Measurements from ENCODE around the gene SLC10A1.

Gene SLC10A1

DNA sequence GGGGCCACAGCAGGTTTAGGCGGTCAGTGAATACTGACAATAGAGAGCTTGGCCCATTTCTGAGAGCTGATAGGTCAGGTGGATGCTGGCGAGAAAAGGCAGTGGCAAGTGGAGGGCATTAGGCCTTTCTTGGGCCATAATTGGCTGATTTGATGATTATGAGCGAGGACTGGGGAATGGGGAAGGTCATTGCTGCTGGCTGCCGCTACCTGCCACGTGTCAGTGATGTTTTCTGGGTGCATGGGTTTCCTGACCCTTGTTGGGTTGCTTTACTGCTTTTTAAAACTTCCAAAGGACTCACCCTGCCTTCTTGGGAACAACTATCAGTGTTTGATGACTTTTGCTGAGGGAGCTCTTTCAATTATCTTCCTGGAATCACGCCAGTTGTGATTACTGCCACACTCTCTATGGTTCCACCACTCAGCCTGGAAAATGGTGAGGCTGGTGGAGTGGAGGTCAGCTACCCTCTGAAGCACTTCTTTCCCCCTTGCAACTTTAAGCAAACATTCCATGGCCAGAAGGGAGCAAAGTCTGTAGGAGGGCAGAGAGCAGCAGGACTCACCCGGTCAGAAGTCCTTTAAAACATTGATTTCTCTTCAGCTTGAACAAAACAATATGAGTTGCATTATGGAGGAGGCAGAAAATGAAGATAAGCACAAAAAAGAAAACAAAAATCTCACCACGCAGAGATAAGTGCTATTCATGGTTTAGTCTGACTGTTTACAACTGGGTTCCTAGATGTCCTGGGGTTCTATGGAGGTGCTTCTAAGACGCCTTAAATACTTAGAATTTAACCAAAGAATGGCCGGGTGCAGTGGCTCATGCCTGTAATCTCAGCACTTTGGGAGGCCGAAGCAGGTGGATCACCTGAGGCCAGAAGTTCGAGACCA lies 12.1 kb upstream of the SLC10A1 start:
- no peak overlapping the region for H3K27ac ChIP-seq

DNA sequence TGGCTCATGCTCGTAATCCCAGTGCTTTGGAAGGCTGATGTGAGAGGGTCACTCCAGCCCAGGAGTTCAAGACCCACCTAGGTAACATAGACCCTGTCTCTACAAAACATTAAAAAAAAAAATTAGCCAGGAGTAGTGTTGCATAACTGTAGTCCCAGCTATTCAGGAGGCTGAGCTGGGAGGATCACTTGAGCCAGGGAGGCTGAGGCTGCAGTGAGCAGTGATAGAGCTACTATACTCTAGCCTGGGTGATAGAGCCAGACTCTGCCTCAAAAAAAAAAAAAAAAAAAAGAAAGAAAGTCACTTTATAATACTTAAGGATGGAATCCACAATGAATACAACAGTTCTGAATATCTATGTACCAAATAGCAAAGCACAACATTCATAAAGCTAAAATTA lies 10.2 kb upstream of the SLC10A1 start:
- TF ChIP-seq, protein P1, sequence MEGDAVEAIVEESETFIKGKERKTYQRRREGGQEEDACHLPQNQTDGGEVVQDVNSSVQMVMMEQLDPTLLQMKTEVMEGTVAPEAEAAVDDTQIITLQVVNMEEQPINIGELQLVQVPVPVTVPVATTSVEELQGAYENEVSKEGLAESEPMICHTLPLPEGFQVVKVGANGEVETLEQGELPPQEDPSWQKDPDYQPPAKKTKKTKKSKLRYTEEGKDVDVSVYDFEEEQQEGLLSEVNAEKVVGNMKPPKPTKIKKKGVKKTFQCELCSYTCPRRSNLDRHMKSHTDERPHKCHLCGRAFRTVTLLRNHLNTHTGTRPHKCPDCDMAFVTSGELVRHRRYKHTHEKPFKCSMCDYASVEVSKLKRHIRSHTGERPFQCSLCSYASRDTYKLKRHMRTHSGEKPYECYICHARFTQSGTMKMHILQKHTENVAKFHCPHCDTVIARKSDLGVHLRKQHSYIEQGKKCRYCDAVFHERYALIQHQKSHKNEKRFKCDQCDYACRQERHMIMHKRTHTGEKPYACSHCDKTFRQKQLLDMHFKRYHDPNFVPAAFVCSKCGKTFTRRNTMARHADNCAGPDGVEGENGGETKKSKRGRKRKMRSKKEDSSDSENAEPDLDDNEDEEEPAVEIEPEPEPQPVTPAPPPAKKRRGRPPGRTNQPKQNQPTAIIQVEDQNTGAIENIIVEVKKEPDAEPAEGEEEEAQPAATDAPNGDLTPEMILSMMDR (conservative IDR thresholded peaks at IDR 0.05), result no peak
- TF ChIP-seq ZFX (IDR thresholded peaks at IDR 0.05), result no peak
- H3K27ac ChIP-seq, result no peak overlapping the region

More for the DNA sequence above, 12.1 kb upstream of the SLC10A1 start:
- TF ChIP-seq, protein P1 (conservative IDR thresholded peaks at IDR 0.05), result no peak
- no peak for TF ChIP-seq ZFX (IDR thresholded peaks at IDR 0.05)

DNA sequence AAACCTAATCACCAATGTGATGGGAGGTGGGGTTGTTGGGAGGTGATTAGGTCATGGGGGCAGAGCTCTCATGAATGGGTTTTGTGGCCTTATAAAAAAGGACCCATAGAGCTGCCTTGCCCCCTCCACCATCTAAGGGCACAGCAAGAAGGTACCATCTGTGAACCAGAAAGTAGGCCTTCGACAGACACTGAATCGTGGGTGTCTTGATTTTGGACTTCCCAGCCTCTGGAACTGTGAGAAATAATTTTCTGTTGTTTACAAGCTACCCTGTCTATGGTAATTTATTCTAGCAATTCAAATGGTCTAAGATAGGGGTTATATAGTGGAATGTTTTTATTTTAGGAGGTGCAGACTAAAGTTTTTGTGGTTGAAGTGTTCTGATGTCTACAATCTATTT lies 7.9 kb upstream of the SLC10A1 start:
- H3K27ac ChIP-seq, result no peak overlapping the region
- TF ChIP-seq ZFX (IDR thresholded peaks at IDR 0.05), result no peak
- TF ChIP-seq, protein P1 (conservative IDR thresholded peaks at IDR 0.05), result no peak

DNA sequence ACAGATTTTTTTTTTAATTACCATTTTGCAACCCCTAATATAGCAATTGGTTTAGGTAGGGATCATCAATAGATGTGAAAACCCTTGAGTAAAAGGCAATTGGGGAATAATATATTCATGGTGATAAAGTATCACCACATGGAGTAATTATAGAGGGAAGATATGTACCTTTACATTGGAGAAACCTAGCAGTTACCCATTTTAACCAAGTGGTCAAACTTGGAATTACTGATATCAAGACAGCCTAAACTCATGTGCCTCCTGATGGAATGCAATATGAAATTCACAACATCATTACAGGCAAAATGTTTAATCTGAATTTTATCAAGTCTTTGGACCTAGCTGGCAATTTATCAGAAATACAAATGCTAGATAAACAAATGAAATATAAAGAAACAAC lies 6.7 kb upstream of the SLC10A1 start:
- no peak overlapping the region for H3K27ac ChIP-seq
- TF ChIP-seq, protein P1 (conservative IDR thresholded peaks at IDR 0.05), result peak; percentile 47
- no peak for TF ChIP-seq ZFX (IDR thresholded peaks at IDR 0.05)

DNA sequence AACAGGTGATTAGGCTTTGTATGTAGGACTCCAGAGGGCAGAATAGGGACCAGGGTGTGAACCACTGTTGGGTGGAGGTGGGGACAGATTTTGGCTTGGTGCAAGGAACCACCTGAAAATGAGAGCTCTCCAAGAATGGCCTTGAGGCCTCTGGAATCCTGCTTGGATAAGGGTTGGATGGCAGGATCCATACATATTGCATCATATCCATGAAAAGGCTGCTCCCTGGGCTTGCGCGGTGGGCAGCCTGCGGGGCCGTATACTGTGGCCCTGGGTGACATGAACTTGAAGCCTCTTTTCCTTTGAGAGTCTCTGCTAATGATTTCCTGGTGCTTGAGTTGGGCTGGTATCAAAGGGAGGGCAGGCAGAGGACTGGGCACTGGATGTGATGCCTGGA lies 1.3 kb upstream of the SLC10A1 start:
- no peak overlapping the region for H3K27ac ChIP-seq
- TF ChIP-seq ZFX (IDR thresholded peaks at IDR 0.05), result no peak
- TF ChIP-seq, protein P1 (conservative IDR thresholded peaks at IDR 0.05), result no peak

DNA sequence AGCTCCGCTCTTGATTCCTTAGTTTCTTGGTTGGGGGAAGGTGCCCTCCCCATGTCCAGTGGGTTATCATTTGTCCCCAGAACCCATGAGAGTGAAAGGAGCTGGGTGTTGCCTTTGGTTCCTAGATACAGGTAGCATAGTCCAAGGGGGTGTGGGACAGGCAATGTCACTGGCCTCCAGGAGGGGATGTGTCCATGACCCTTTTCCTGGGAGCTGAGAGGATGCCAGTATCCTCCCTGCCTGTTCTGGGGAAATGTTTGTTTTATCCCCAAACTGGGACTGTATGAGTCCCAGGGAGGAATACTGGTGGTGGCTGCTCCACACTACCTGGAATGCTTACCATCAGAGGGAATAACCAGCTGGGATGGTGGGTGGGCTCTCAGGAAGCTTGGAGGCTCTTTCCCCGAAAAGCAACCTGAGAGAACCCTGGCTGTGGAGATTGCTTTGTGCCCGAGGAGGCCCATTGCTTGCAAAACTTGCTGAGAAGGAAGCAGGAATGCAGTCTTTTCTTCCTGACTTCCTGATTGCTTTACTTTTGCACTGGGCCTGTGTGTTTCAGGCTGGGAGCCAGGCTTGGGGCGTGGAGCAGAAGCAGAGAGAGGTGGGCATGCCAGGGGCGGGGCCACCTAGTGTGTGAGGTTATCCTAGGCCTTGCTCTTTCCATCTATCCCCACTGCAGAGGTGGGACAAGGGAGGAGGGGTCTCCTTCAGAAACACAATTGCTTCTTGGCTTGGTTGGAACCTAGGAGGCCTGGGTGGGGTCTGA lies 715 bp upstream of the SLC10A1 start:
- no peak overlapping the region for H3K27ac ChIP-seq
- TF ChIP-seq, protein P1 (conservative IDR thresholded peaks at IDR 0.05), result no peak

DNA sequence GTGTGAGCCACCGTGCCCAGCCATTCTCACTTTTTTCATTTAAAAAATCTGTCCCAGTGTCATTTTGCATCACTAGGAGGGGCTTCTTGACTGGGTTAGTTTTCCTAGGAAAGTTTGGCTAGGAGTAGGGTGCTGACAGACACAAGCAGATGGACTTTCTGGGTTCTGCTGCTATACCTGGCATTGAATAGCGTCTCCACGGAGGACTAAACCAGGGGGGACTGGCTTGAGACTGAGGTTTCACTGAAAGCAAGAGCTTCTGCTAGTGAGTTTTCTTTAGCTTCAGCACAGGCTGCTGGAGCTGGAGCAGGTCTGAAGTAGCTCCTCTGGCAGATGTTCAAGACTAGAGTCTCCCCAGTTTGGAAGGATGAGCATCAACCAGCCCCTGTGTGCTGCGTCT lies 1.4 kb downstream of the SLC10A1 start:
- TF ChIP-seq, protein P1 (conservative IDR thresholded peaks at IDR 0.05), result no peak
- TF ChIP-seq ZFX (IDR thresholded peaks at IDR 0.05), result no peak
- no peak overlapping the region for H3K27ac ChIP-seq

Measured in C4-2B (cell line).